22Rv1 (cell line): ENCODE data around the gene TMED5.
"Not testable (repeated sequence)": the region's sequence is repeated elsewhere in the genome, so short reads cannot be mapped to it uniquely, and the experiment has no call there.

Experiments used
- H3K27ac ChIP-seq: fragments of 450-650 bp; 2 replicates; pipeline ENCODE4 v1.5.1; 2017
- CTCF ChIP-seq: fragments of 450-650 bp; IDR thresholded peaks from 2 replicates; pipeline ENCODE4 v1.5.1; 2017; ENCODE audit warnings: mild to moderate bottlenecking
- ZFX ChIP-seq: fragments of 450-650 bp; IDR thresholded peaks from 2 replicates; pipeline ENCODE4 v1.6.1; 2017; ENCODE audit warnings: antibody characterized with exemption, borderline replicate concordance

The TMED5 gene

GRCh38 chr1:93167006-93167405, 13.2 kb downstream of the TMED5 start:
- no peak for TF ChIP-seq CTCF
- no peak for TF ChIP-seq ZFX
- H3K27ac ChIP-seq, result no peak overlapping the region

- not testable (repeated sequence) for H3K27ac ChIP-seq
Measured at GRCh38 chr1:93165895-93166294, 14.3 kb downstream of the TMED5 start.

- TF ChIP-seq ZFX (no peak), CTCF (no peak)
- no peak overlapping the region for H3K27ac ChIP-seq
Measured at GRCh38 chr1:93164816-93165215, 15.4 kb downstream of the TMED5 start.

- H3K27ac ChIP-seq, result not testable (repeated sequence)
Measured at GRCh38 chr1:93163314-93163713, 16.9 kb downstream of the TMED5 start.

- TF ChIP-seq CTCF (no peak), ZFX (no peak)
- H3K27ac ChIP-seq, result no peak overlapping the region
Measured at GRCh38 chr1:93159337-93159736, 20.9 kb downstream of the TMED5 start.

- TF ChIP-seq ZFX (no peak), CTCF (no peak)
- no peak overlapping the region for H3K27ac ChIP-seq
Measured at GRCh38 chr1:93155335-93155734, 24.9 kb downstream of the TMED5 start.

GRCh38 chr1:93154898-93155297, 25.3 kb downstream of the TMED5 start:
- no peak for TF ChIP-seq ZFX
- no peak for TF ChIP-seq CTCF

GRCh38 chr1:93152835-93153234, 27.4 kb downstream of the TMED5 start:
- H3K27ac ChIP-seq, result no peak overlapping the region
- TF ChIP-seq ZFX, result no peak
- TF ChIP-seq CTCF, result no peak

More at GRCh38 chr1:93154898-93155297, 25.3 kb downstream of the TMED5 start:
- no peak overlapping the region for H3K27ac ChIP-seq

GRCh38 chr1:93151474-93151873, 28.7 kb downstream of the TMED5 start:
- TF ChIP-seq ZFX (no peak), CTCF (no peak)
- no peak overlapping the region for H3K27ac ChIP-seq
